NCI-H2107 treated with DMSO at 0.1 percent for 48 hours (cell line): ENCODE data around the gene EPAS1.
A peak's percentile ranks its signal among the peaks of the same experiment; 100 is the strongest.

Source experiments
- DNase-seq: peaks from one replicate; lab custom pipeline; 2025; ENCODE audit not compliant: unreplicated experiment; lab: John Stamatoyannopoulos, UW

Gene EPAS1

DNA sequence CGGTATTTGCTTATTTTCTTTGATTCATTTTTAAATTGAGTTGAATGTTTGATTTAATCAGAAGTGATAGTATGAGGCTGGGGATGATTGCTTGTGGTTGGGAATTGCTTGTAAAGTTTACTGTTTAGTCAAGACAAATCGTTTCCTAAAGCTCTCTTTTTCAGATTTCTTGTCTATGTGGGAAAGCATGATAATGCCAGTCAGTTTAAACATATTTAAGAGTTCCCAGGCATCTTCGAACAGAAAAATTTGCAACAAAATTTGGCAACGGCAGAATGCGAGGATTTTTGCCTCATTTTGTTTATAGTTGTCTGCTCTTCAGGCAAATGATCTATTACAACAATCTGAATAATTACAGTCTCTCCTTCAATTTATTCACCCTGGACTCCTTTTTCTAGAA, 22.5 kb downstream of the EPAS1 start:
- no peak for DNase-seq

DNA sequence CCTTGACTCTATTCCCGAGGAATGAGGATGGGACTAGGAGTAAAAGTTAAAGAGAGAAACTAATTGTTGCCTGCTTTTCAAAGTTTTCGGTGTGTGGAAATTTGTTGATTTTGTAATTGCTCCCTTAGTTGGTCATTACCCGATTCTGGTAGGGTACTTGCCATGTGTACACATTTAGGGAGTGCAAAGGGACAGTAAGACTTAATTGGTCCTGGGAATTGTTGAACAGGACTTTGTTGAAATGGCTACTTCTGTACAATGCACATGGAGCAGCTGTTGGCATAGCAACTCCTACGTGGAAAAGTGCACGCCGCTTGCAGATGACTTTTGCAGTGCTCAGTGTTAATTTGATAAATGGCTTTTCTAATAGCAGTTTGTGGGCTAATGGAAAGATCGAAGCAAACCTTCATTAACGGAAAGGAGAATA, 22.9 kb downstream of the EPAS1 start:
- no peak for DNase-seq

DNA sequence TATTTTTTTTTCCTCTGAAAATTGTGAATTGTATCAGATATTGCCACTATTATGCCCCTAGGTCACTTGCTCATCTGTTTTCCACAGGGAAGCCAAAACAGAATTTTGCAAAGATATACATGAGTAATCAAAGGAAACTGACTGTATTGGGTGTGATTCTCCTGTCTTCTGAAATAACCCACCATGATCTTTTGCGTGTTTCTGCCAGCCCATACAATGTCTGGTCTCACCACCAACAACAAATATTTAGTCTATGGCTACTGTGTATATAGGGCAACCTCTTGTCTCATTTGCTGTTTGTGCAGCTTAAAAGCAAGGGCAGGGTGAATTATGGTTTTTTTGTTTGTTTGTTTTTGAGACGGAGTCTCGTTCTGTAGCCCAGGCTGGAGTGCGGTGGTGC, 26.5 kb downstream of the EPAS1 start:
- no peak for DNase-seq

DNA sequence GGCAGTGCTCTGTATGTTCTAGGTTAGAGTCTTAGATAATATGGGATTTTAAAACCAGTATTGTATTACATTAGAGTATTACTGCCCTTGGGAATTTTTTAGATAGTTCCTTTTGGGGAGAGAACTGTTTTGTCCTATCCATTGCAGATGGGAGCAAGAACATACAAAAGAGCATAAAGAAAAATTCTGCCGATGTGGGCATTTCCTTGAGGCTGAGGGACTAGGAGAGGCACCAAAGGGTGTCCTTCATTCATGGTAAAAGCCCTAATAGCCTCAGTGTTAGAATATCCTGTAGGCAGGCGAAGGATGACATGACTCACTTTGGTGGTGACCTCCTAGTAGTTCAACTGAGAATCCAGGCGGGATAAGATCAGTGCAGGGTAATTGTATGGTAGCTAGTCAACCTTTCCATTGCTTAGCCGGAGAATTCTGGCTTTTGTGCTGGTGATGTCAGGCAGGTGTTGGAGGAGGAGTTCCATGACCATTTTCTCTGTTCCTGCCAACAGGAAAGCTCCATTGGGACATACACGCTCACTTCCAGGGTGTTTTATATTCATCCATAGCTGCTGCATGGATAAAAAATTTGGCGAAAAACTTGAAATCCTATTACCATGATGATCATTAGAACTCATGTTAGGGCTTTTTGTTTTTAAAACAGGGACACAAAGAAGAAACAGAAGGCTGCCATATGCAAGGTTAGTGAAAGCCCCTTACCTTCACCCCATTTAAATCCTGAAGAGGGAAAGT, 28.1 kb downstream of the EPAS1 start:
- no peak for DNase-seq

DNA sequence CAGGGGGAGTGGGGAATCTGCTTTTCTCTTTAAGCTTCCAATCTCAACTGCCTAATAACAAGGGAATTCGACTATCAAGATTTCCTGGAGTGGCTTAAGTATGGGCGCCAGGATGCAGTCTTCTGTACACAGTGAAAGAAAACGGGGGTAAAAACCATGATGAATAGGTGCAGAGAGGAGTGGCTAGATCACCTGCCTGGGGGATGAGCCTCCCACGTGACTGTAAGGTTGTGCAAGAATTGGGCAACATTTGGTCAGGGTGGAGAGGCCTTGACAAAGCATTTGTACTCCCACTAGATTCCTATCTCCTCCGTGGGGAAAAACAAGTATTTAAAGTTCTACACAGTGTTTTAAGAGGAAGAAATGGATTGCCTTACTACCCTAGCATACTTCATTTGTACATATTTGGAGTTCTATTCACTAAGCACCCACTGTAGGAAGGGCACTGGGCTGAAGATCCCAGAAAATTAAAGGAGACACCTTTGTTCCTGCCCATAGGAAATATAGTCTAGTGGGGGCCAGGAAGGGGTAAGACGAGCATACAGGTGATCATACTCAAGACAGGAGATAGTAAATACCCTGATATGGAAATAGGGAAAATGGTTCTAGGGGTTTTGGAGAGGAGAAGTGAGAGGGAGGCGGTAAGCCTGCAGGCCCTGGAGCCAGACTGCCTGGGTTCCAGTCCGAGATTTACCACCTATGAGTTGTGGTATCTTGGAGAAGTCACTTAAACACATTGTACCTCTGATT, 29.2 kb downstream of the EPAS1 start:
- DNase-seq: no peak

DNA sequence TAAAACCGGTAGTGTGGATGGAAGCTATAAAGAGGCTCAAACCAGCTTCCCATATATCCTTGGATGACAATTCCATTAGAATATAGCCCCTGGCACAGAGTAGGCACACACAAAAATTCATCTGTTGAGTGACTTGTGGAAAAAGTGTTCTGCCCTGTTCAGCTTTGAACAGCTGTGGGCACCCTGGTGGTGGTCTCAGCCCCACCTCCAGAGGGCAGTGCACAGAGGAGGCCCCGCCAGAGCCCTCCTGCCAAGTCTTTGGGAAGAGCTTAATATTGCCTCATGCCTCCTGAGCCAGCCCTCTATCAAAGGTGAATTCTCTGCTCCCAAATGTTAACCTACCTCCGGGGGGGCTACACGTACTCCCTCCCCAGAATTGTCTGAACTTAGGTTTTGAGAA, 30.4 kb downstream of the EPAS1 start:
- no peak for DNase-seq

DNA sequence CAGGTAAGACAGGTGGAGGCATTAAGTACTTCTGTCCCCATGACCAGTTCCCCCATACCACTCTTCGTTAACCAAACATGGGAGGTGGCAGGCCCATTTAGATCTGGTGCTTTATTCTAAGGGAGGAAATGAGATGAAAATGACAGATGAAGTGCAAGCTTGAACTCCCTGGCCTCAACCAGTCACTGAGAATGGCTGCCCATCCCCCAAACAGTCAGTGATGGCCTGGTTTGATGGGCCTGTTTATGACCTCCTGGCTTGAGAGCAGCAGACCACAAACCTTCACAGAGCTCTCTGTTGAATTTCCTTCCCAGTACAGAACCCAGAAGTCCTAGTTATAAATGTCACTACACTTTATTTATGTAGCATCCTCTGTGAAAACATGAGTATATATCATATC, 31.1 kb downstream of the EPAS1 start:
- DNase-seq: no peak

DNA sequence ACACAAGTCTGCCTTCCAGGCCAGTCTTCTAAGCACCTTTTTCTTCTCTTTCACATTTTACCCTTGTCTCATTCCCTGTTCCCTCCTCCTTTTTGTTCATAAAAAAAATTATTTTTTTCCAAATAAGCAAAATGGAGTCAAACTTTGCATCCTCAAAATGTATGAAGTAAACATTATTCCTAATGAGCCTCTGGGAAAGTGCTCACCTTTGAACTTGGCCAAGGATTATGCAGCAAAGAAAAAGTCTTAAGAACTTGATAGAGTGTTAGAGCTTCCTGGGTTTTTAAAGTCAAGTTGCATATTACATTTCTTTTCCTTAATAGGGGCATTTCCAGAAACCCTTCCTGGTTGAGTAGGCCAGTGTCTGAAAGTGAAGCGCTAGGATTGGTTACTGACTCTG, 31.6 kb downstream of the EPAS1 start:
- no peak for DNase-seq

DNA sequence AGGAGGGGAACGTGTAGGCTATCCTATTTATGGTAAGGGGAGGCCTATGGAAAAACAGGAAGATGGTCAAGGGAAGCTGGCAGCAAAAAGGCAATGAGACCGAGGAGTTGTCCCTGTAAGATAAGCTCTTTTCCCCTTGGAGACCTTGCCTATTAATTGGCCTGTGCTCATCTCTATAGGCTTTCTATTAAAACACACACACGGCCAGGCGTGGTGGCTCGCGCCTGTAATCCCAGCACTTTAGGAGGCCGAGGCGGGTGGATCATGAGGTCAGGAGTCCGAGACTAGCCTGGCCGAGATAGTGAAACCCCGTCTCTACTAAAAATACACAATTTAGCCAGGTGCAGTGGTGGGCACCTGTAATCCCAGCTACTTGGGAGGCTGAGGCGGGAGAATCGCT, 32.1 kb downstream of the EPAS1 start:
- DNase-seq: no peak

DNA sequence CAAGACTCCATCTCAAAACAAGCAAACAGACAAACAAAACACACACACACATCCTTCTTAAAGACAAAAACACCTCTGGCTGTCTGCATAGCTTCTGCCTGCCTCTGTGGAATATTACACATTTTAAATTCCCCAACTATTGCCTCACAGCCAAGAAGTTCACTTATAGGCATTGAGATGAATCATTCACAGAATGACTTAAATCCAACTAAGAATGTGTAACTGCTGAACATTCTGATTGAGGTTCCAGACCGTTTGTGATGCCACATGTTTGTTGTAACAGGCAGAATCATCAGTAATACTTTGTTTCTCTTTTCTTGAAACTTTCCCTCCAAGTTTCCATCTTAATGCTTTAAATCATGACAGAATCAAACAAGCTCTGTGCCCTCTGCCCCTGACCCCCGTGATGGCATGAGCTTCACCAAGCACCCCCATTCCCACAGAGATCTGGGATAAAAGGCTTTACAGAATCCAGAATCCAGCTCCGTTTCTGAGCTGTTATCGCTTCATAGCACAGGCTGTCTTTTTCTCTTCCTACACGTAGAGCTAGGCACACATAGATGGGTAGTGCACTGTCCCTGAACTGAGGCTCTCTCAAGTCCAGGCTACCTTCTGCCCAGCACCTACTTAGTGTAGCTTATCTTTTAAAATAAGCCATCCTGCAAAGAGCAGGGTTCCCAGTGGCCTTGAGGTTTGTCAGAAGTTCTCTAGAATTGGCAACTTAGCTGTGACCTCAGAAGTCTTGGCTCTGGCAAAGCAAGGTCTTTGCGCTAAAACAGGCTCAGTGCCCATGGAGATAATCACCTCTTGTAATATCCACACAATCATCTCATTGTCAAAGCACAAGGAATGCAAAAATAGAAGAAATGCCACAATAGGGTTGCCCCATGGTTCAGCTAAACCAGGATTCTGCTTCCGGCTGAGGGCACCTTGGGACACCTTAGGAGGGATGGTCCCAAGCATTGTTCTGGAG, 32.9 kb downstream of the EPAS1 start:
- no peak for DNase-seq

DNA sequence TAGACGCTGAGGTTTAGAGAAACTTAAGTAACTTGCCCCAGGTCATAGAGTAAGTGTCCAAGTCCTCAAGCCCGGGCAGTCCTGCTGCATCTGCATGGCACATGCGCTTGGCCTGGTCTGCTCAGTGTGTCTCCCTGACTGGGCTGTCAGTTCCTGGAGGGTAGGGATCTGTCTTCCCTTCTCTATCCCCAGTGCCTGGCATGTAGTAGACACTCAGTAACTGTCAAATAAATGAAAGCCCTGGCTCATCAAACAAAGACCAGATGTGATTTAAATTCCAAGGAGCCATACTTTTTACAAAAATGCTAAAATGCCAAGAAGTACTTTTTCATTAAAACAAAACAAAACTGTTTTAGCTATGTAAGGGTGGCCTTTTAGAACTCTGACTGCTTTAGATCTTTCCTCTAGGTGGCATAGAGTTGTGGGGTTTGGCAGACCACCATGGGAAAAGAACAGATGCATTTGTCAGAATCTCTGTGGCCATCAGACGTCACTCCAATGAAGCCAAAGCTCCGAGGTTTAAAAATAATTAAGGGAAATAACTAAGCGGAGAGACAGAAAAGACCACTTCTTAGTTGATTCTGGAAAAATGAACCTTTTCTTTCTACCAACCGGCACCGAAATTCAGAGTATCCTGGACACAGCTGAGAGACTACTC, 34.0 kb downstream of the EPAS1 start:
- no peak for DNase-seq

DNA sequence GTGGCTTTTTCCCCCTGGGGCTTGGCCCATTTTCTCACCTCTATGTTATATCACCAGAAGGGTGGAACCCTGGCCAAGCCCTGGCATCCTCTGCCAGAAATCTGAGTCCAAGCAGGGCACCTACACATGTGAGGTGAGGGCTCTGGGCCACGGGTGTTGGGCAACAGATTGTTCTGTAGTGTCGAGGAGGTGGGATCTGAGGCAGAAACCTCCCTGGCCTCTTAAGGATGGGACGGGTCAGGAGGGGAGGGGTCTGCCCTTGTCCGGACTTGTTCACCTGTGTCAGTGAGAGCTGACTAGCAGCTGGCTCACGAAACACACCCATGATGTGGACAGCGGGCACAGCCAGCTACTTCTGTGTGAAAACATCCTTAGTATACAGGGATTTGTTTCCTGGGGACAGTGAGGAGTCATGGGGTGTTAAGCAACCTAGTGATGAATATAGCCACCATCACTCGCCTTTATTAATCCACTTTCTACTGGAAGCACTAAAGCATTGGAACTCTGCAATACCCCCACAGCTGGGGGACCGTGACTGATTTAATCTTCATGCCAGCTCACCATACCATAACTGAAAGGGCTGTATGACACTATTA, 35.6 kb downstream of the EPAS1 start:
- DNase-seq: no peak

DNA sequence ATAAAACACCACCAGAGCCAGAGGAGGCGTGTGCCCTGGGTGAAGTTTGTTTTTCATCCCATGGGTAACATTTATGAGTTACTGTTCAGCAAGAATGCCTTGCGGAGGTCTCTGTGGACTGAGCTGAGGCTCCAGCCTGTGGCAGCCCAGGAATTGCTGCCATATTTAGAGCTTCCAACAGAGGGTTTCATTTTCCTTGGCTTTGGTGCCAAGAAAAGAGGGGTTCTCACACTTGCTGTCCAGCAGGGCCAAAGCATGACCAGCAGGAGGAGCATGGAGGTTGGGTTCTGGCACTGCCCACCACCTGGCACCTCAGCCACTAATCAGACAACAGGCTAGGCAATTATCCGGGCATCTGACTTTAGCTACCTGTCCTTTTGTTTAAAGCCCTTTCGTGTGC, 36.7 kb downstream of the EPAS1 start:
- DNase-seq: no peak

DNA sequence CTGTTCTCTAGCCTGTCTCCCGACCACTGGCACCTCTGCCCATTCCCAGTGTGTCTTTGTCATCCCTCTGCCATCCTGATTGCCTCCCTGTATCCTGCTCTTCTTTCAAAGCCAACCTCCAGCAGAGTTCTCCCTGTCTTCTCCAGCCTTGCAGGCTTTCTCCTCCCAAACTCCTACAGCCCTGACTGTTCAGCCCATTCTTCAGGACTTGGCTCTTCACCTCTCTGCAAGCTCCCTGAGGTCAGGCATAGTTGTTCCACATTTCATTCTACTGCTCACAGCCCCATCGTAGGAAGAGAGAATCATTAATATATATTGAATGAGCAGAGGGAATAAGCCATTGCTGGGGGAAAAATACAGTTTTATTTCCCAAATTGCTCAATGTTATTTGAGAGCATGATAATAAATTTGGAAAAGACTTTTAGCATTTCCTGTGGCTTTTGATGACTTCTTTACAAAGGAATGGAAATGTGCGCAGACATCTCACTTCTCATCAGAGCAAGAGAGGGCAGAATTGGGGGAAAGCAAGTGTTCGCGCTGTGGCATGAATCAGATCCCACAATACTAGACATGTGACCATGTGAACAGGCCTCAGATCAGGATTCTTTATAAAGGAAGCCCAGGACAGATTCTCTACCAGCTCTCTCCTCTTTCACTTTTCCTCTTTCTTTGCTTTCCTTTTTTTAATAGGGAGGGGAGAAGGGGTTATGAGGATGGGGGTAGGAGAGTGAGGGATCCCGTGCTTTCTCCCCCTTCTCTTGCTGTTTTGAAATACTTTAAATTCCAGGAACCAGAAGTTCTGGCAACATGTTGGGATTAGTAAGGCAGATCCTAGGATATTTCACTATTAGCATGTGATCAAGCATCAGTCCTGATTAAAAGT, 37.4 kb downstream of the EPAS1 start:
- DNase-seq: no peak

DNA sequence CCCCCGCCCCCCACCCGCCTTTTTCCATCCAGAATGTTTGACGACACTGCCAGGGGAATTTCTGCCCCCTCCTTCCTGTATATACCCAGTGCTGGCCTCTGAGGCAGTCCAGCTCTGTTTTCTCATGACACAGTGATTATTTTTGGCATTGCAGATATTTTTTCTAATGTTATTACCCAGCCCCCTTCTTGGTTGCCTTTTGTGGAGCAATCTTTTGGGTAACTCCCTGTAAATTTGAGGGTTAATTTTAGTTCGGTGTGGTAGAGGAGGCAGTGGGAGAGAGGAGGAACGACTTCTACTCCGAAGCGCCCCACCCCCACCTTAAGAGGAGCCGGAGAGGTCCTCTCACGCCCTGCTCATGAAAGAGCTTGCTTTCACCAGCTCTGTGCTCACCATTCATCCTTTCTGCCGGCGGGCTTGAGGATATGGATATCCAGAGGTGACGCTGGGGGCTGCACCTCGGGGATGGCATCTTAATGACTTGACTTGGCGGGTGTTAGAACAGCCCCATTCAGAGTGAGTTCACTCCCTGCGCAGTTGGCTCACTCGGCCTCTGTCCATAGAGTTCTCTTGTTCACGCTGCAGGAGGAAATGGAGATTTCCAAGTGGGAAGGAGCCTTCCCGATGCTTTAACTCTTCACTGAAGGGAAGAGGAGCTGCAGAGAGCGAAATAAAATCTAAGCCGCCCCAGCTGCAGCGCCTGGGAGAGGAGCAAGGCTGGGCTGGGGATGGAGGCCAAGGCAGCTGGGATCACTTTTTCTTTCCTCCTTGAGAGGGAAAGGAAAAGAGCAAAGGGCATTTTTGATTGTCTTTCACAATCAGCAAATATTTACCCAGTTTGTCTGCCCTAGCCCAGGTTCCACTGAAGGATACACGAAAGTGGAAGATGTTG, 38.4 kb downstream of the EPAS1 start:
- DNase-seq: no peak

DNA sequence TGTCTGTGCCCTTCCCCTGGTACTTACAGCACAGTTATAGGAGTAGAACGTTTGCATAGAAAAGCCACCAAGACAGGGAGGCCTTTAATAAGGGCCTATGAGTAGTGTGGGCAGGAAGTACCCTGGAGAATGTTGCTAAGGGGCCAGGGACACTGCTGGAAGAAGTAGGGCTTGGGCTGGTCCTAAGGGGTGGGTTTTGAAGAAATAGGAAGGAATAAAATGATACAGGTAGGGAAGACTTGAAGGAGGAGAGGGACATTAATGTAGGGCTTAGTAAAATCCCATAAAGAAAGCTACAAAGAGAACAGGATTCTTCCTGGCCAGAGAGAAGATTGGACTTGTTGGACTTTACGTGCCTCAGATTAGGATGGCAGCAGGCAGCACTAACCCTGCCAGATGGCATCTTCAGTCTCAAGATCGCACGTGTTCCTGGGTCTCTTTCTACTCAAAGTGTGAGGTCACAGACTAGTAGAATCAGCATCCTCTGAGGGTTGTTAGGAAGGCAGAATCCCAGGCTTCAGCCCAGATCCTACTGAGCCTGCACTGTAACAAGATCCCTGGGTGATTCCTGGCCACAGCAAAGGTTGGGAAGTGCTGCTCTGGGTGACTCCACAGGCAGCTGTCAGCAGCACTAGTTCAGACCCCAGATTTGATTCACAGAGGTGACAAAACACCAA, 39.2 kb downstream of the EPAS1 start:
- DNase-seq: peak; percentile 58

DNA sequence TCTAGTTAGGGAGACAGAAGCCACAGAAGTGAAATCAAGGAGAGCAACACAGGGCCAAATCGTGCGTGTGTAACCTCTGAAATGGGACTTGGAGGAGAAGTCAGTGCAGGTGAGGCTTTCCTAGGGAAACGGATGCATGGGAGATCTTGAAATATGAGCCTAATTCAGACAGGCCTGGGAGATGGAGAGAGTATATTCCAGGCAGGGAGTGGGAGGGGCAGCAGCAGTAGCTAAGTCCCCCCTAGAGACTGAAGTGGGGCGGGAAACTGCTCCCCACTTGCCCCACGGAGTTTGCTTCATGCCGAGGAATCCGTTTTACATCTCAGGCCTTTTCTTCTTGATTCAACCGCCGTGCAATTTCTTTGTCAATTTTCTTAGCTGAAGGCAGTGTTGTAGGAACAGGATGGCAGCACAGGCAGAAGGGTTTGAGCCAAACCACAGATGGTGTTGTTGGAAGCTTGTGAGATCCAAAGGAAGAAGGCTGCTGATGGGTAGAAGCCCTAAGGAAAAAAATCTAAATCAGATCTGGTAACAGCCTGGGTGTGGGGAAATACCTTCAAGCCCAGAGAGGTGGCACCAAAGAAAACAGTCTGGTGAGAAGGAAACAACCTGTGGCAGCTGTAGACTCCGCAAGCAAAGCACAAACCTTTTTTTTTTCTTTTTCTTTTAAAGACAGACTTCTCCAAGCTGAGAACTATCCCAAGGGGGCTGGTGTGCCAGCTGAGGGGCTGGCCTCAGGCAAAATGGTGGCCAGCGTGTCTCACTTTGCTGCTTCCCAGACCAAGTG, 40.2 kb downstream of the EPAS1 start:
- peak; percentile 74 for DNase-seq
